GM10266 (cell line): ENCODE data around the gene ZBTB26.
"Not testable (repeated sequence)": the region's sequence is repeated elsewhere in the genome, so short reads cannot be mapped to it uniquely, and the experiment has no call there.

Experiments used
- DNase-seq: peaks from one replicate; pipeline ENCODE4 v3.0.0; 2012; ENCODE audit errors: extremely low spot score
- TF ChIP-seq, protein P1 (sequence below): IDR thresholded peaks from 2 replicates; pipeline ENCODE4 v1.5.1; 2012; ENCODE audit warnings: mild to moderate bottlenecking, low read depth; ENCODE audit not compliant: control insufficient read depth, insufficient read depth; ENCODE audit errors: missing control alignments

ZBTB26 gene

DNA sequence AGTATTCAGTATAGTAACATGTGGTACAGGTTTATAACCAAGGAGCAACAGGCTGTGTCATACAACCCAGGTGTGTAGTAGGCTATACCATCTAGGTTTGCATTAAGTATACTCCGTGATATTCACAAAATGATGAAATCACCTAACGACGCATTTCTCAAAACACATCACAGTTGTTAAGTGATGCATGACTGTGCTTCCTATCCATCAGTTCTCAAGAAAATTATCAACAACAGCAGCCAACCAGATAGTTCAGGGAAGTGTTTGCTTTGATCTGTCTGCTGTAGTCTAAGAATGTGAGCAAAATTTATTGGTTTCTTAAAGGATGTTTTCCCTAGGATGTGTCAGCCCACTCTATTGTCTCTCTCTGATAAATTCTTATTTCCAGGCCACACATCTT, 7.4 kb downstream of the ZBTB26 start:
- TF ChIP-seq, protein P1, sequence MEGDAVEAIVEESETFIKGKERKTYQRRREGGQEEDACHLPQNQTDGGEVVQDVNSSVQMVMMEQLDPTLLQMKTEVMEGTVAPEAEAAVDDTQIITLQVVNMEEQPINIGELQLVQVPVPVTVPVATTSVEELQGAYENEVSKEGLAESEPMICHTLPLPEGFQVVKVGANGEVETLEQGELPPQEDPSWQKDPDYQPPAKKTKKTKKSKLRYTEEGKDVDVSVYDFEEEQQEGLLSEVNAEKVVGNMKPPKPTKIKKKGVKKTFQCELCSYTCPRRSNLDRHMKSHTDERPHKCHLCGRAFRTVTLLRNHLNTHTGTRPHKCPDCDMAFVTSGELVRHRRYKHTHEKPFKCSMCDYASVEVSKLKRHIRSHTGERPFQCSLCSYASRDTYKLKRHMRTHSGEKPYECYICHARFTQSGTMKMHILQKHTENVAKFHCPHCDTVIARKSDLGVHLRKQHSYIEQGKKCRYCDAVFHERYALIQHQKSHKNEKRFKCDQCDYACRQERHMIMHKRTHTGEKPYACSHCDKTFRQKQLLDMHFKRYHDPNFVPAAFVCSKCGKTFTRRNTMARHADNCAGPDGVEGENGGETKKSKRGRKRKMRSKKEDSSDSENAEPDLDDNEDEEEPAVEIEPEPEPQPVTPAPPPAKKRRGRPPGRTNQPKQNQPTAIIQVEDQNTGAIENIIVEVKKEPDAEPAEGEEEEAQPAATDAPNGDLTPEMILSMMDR, result no peak
- DNase-seq, result no peak

DNA sequence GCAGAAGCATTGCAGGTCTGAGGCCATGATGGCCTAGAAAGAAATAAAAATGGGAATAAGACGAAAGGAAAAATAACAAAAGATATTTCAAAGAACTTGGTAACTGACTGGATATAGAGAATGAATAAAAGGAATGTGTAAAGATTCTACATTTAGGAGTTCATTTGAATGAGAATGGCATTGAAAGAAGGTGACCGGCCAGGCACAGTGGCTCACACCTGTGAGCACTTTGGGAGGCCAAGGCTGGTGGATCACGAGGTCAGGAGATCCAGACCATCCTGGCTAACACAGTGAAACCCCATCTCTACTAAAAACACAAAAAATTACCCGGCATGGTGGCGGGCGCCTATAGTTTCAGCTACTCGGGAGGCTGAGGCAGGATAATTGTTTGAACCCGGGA, 8.6 kb downstream of the ZBTB26 start:
- no peak for DNase-seq
- TF ChIP-seq, protein P1, result no peak

DNA sequence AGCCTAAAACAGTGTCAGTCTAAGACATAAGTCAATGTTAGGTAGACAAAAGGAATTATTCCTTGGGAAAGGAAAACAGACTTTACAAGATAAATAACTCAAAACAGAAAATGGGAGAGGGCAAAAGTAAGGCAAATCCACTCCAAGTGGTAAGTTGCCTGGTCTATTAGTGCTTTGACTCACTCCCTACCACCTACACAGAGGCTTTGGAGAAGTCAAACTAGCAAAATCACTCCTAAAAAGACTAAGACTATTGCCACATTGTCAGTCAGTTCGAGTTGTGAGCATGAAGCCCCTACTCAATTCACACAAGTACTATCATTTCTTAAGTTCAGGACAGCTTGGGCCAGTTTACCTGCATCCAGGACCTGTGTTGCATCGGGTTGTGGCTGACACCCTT, 13.0 kb downstream of the ZBTB26 start:
- no peak for DNase-seq
- TF ChIP-seq, protein P1, result no peak

DNA sequence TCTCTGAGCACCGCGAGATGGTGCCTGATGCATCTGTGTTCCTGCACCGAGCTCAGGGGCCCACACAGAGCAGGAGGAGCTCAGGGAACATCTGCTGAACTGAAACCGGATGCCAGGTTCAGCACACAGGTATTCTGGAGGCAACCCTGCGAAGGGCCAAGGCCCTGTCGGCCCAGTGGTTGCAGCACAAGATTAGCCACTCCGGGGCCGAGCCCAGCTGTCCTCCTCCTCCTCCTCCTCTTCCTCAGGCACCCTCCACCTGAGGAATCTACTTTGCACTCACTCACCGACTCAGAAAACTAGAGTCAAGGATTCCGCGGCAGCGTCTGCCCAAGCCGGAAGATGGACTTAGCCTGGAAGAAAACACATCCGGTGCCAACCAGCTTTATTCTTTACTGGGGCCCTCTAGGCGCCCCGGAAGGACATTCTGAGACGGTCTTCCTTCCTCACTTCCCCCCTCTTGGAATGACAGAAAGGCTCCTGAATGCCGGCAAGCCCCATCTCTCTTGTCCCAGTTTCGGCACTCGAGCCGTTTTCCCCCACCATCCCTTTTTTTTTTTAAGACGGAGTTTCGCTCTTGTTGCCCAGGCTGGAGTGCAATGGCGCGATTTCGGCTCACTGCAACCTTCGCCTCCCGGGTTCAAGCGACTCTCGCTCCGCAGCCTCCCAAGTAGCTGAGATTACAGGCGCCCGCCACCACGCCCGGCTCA, 18.2 kb downstream of the ZBTB26 start, which contains the start of gene ZBTB6:
TSS of gene ZBTB6 (minus strand) at position 360 of the 710 bp plus-strand sequence. CDS start 1,251 bp downstream, outside the sequence.
- TF ChIP-seq, protein P1, result no peak
- DNase-seq, result peak; percentile 72

DNA sequence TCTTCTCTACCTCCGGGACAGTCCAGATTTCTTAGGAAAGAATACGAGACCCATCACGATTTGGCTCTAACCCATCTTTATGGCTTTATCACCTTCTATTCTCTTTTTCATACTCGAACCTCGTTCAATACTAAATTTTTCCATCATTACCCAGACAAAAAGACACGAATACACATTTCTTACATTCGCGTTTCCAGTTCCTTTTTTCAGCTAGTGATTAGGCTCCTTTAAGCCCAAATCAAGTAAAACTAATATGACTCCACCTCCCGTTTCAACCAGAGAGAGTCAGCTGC, 18.7 kb downstream of the ZBTB26 start:
- TF ChIP-seq, protein P1, result peak; percentile 21
- no peak for DNase-seq

DNA sequence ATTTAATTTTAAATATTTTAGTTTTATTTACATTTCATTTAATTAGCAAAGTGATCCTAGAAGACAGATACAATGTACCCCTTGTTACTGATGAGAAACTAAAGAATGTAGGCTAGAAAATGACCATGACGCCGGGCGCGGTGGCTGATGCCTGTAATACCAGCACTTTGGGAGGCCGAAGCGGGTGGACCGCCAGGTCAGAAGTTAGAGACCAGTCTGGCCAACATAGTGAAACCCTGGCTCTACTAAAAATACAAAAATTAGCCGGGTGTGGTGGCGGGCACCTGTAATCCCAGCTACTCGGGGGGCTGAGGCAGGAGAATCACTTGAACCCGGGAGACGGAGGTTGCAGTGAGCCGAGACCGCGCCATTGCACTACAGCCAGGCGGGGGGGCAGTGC, 25.2 kb downstream of the ZBTB26 start:
- not testable (repeated sequence) for DNase-seq

DNA sequence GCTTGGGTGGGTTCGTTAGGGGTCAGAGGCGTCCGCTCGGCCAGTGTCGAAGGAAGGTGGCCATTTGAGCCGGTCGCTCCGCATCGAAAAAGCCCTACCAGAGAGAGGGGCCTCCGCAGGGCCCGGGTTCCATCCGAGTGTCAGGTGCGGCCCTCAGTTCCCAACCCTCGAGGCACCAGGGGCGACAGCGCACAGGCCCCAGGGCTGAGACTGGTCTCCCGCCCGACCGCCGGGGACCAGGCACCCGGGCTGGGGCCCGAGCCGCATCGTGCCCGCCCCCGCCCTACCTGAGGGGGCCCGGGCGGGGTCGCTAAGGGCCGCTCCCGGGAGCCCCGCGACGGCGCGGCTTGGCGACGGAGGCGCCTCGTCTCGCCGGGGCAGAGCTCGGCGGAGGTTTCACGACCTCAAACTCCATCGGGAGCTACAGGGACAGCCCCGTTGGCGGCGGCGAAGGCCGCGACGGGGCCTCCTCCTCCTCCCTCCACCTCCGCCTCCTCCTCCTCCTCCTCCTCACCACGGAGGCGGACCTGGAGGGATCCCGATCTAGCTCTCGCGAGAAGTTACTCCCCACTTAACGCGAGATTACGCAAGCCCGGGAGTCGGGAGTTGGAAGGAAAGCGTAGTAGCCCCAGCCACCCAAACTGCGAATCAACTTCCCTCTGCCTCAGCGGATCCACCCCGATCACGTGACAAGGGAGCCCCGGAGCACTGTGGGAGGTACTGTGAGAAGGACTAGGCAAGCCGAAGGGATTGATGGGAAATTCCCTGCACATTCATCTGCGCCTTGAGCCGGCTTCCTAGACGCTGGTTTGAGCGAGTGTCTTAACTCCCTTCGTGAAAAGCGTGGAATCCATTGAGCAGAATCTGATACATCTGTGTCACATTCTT, 26.2 kb downstream of the ZBTB26 start, which contains the start of gene RC3H2:
TSS of gene RC3H2 (minus strand) at position 537 of the 888 bp plus-strand sequence. CDS start 7,850 bp downstream, outside the sequence.
- TF ChIP-seq, protein P1, result no peak
- DNase-seq, result peak; percentile 91
